Fibroblast of villous mesenchyme (primary cell): ENCODE data around the gene PIGW. TPM values are rescaled to one million over a fixed set of nuclear protein-coding genes. Genes with fewer than 3 reads are reported as not detected.
A peak's percentile ranks its signal among the peaks of the same experiment; 100 is the strongest.

ENCODE experiments used
- DNase-seq: peaks from one replicate; pipeline ENCODE4 v3.0.0-alpha.2; 2010; ENCODE audit warnings: low read depth
- H3K4me3 ChIP-seq: 2 replicates; pipeline ENCODE4 v1.5.1; 2011; ENCODE audit warnings: low read depth, mild to moderate bottlenecking, low read length
- small RNA-seq: library from RNA; depleted of rRNA; stranded (forward); fragments of <200 nt; gene quantifications from one replicate; pipeline ENCODE3, GENCODE V24; 2012
- total RNA-seq: library from RNA; depleted of rRNA; stranded (reverse); fragments of >200 nt; gene quantifications from 2 replicates; pipeline ENCODE4 v1.2.3, GENCODE V29; 2012
- TF ChIP-seq, protein P1 (sequence below): IDR thresholded peaks from 2 replicates; pipeline ENCODE4 v1.5.1; 2012; ENCODE audit warnings: low read depth, mild to moderate bottlenecking, low read length; ENCODE audit not compliant: insufficient read depth

PIGW gene
- total RNA-seq, 1 donor = 8.6 TPM

DNA sequence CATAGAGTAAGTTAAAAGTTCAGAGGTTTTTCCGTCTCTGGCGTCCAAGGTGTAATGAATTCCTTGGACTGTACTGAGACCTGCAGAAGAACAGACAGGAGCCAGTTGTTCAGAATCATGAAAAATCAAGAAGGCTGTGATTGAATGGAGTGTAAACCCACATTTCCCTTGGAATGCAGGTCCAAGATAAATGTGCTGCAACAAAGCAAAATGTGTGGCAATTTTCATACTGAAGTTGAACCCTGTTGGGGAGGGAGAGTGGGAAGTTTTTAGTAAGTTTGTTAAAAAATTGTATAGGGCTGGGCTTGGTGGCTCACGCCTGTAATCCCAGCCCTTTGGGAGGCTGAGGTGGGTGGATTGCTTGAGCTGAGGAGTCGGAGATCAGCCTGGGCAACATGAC is 31.3 kb downstream of the PIGW start:
- no peak overlapping the region for H3K4me3 ChIP-seq
- TF ChIP-seq, protein P1, sequence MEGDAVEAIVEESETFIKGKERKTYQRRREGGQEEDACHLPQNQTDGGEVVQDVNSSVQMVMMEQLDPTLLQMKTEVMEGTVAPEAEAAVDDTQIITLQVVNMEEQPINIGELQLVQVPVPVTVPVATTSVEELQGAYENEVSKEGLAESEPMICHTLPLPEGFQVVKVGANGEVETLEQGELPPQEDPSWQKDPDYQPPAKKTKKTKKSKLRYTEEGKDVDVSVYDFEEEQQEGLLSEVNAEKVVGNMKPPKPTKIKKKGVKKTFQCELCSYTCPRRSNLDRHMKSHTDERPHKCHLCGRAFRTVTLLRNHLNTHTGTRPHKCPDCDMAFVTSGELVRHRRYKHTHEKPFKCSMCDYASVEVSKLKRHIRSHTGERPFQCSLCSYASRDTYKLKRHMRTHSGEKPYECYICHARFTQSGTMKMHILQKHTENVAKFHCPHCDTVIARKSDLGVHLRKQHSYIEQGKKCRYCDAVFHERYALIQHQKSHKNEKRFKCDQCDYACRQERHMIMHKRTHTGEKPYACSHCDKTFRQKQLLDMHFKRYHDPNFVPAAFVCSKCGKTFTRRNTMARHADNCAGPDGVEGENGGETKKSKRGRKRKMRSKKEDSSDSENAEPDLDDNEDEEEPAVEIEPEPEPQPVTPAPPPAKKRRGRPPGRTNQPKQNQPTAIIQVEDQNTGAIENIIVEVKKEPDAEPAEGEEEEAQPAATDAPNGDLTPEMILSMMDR = no peak
- DNase-seq = no peak

GRCh38 chr17:36575028-36575427 is 40.2 kb downstream of the PIGW start:
- DNase-seq = no peak
- TF ChIP-seq, protein P1 = no peak
- H3K4me3 ChIP-seq = no peak overlapping the region

- H3K4me3 ChIP-seq = no peak overlapping the region
- DNase-seq = no peak
- TF ChIP-seq, protein P1 = no peak
Measured at GRCh38 chr17:36576793-36577192, 42.0 kb downstream of the PIGW start.

DNA sequence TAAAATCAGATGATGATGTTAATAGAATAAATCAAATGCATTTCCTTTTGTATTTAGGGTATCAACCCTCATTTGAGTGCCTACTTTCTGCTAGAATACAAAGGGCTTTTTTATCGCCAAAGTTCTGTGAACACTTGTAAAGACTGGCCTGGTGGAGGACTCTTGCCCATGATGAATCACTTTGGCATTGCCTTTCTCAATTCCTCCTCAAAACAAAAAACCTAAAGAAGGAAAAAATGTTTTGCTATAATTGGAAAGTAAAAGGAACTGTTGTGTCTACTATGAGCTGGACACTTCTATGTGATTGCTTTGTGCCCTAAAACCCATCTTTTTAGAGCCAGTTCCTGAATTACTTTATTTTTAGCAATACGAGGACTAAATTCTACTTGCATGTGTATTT is 43.9 kb downstream of the PIGW start:
- TF ChIP-seq, protein P1 = no peak
- DNase-seq = peak; percentile 11
- H3K4me3 ChIP-seq = no peak overlapping the region

DNA sequence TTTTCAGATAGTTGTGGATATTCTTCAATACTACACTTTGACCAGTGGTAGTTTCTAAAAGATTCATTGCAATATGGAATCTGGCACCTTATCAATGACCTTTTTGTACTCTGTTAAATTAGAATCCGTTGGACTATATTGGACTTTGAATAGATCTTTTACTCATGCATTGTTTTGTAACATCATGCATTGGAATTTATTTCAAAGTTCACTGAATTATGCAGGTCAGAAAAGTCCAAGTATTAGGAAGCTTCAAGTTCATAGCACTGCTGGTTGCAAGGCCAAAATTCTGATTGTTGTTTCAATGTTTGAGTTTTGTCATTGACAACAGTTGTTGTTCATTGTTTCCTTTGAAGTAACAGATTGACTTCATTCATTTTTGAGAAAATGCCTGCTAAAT is 49.0 kb downstream of the PIGW start:
- no peak overlapping the region for H3K4me3 ChIP-seq
- TF ChIP-seq, protein P1 = no peak
- no peak for DNase-seq

DNA sequence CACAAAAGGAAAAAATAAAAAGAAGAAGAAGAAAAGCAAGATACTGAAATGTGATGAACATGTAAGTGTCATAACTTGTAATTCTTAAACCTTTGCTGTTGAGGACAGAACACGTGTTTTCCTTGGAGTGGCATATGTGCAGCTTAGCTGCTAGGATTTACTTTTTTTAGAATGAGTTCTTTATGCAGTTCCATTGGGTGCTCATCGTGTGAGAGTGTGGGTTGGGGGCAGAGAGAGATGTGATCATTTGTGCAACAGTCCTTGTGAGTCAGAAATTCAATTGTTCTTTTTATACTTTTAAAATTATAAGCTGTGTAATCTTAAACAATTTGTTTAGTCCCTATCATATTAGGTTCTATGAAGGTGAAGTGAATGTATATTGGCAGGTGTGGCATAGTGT is 51.4 kb downstream of the PIGW start:
- TF ChIP-seq, protein P1 = no peak
- DNase-seq = no peak
- H3K4me3 ChIP-seq = no peak overlapping the region

Small RNAs within 50 kb of the gene (small RNA-seq; reads per million reads assigned to genes)
- gene RNA5SP439 = not detected

Other genes starting within 250 kb of the PIGW start
- gene TBC1D3G, start 211.1 kb upstream of the PIGW start, total RNA-seq = not detected in 2 replicates
- not detected in 2 replicates for gene TBC1D3H, start 146.6 kb upstream of the PIGW start, total RNA-seq
- gene ZNHIT3, start 48.3 kb upstream of the PIGW start, total RNA-seq = 15.5 and 17.7 TPM in 2 replicates
- 50.1 and 52.8 TPM in 2 replicates for gene MYO19, start 119 bp upstream of the PIGW start, total RNA-seq
- 63.5 and 70.4 TPM in 2 replicates for gene GGNBP2, start 9.9 kb downstream of the PIGW start, total RNA-seq
- 5.5 and 5.6 TPM in 2 replicates for gene DHRS11, start 56.9 kb downstream of the PIGW start, total RNA-seq
- gene MRM1, start 66.6 kb downstream of the PIGW start, total RNA-seq = 3.9 and 4.7 TPM in 2 replicates